Upper lobe of left lung (tissue), 6 donors: ENCODE data around the gene ATPAF1. TPM values are rescaled to one million over a fixed set of nuclear protein-coding genes. Genes with fewer than 3 reads are reported as not detected.

Experiments
- ATAC-seq, 2 donors: fragments of 200-7000 bp; cut with Tn5 transposase; one replicate each; pipeline ENCODE4 v1.9.1; 2022; ENCODE audit warnings: mild to moderate bottlenecking in 2 of 2, moderate library complexity in 2 of 2; ENCODE audit not compliant: low FRiP score in 2 of 2
- DNase-seq, 2 donors: peaks; one replicate each; pipeline ENCODE4 v3.0.0-alpha.2; 2019 to 2020
- H3K27ac ChIP-seq, 4 donors: fragments of 200-600 bp; sonication (generic); one replicate each; pipeline ENCODE4 v1.5.1; 2016 to 2019
- H3K27me3 ChIP-seq, 4 donors: fragments of 200-600 bp; sonication (generic); one replicate each; pipeline ENCODE4 v1.5.1; 2017 to 2019
- H3K36me3 ChIP-seq, 4 donors: fragments of 200-600 bp; sonication (generic); one replicate each; pipeline ENCODE4 v1.5.1; 2016 to 2019
- H3K4me1 ChIP-seq, 4 donors: fragments of 200-600 bp; sonication (generic); one replicate each; pipeline ENCODE4 v1.5.1; 2018 to 2019
- H3K4me3 ChIP-seq, 4 donors: fragments of 200-600 bp; sonication (generic); one replicate each; pipeline ENCODE4 v1.5.1; 2017 to 2019; ENCODE audit warnings: mild to moderate bottlenecking in 2 of 4, moderate library complexity in 1 of 4
- H3K9me3 ChIP-seq, 4 donors: fragments of 200-600 bp; sonication (generic); one replicate each; pipeline ENCODE4 v1.5.1; 2018 to 2019
- CTCF ChIP-seq, 6 experiments: fragments of 450-650 bp in 4 of 6; fragments of 200-600 bp in 2 of 6; sonication (generic) in 2 of 6; IDR thresholded peaks; one replicate each; pipeline ENCODE4 v1.5.1; 2016 to 2019; ENCODE audit warnings: antibody characterized with exemption in 6 of 6
- EP300 ChIP-seq, 4 donors: sonication (generic); formaldehyde crosslinking; IDR thresholded peaks; one replicate each; pipeline ENCODE4 v1.5.1; 2017; ENCODE audit warnings: antibody characterized with exemption in 4 of 4, control low read depth in 2 of 4
- POLR2A ChIP-seq, 4 donors: fragments of 450-650 bp; IDR thresholded peaks; one replicate each; pipeline ENCODE4 v1.5.1; 2016 to 2017; ENCODE audit warnings: antibody characterized with exemption in 4 of 4, mild to moderate bottlenecking in 2 of 4
- POLR2AphosphoS5 ChIP-seq, 2 donors: sonication (generic); formaldehyde crosslinking; IDR thresholded peaks; one replicate each; pipeline ENCODE4 v1.5.1; 2017; ENCODE audit warnings: antibody characterized with exemption in 2 of 2
- WGBS, 2 donors: methylation state at CpG; one replicate each; pipeline ENCODE4 v1.1.5; 2017 to 2018; 5-methylcytosine and 5-hydroxymethylcytosine counted together
- total RNA-seq, 6 donors: library from RNA; depleted of rRNA in 4 of 6; stranded (reverse); fragments of >200 nt in 4 of 6; gene quantifications; one replicate each; pipeline versions ENCODE4 v1.1.0 to v1.2.1, GENCODE V29; 2016 to 2021
- donor health status: DM: no; HTN: no; CAD: no; lungs with moderate emphysema.
- donor health status: DM: no; HTN: yes; CAD: no; lungs with severe emphysema.

The ATPAF1 gene
- total RNA-seq, 6 donors from 2014 or later: 26.2 to 39.6 (median 34.3) TPM

GRCh38 chr1:46642115-46642680 is 26.0 kb downstream of the ATPAF1 start:
- Histone ChIP-seq H3K9me3 (no peaks in the 10 kb centered on the region), H3K4me1 (peaks cover 0 to 8% (median 0%) of the 10 kb centered on the region in 4 donors), H3K27me3 (no peaks in the 10 kb centered on the region), H3K4me3 (no peak overlapping the region), H3K36me3 (peaks cover 0 to 26% (median 3%) of the 10 kb centered on the region in 4 donors), H3K27ac (no peak overlapping the region)
- no peak for DNase-seq
- TF ChIP-seq POLR2A (IDR thresholded peaks at IDR 0.05): no peak
- TF ChIP-seq EP300 (IDR thresholded peaks at IDR 0.05): no peak
- TF ChIP-seq CTCF (IDR thresholded peaks at IDR 0.05): no peak
- ATAC-seq: no peak

GRCh38 chr1:46639547-46639946 is 28.6 kb downstream of the ATPAF1 start:
- DNase-seq: no peak
- no peaks in the 10 kb centered on the region for H3K9me3 ChIP-seq
- TF ChIP-seq POLR2AphosphoS5 (IDR thresholded peaks at IDR 0.05): no peak
- no peak for TF ChIP-seq CTCF (IDR thresholded peaks at IDR 0.05)
- no peak for TF ChIP-seq EP300 (IDR thresholded peaks at IDR 0.05)
- TF ChIP-seq POLR2A (IDR thresholded peaks at IDR 0.05): no peak
- H3K36me3 ChIP-seq: peaks cover 0 to 47% (median 11%) of the 10 kb centered on the region in 4 donors
- no peak for ATAC-seq
- 87 to 91% methylated on average over 1 of the region's 1 CpG for WGBS, 2 donors
- no peak overlapping the region for H3K4me3 ChIP-seq
- no peak overlapping the region for H3K27ac ChIP-seq
- peaks cover 0 to 8% (median 0%) of the 10 kb centered on the region in 4 donors for H3K4me1 ChIP-seq
- H3K27me3 ChIP-seq: no peaks in the 10 kb centered on the region

- H3K9me3 ChIP-seq: no peaks in the 10 kb centered on the region
- ATAC-seq (no peak), DNase-seq (no peak)
- H3K4me3 ChIP-seq: no peak overlapping the region
- no peaks in the 10 kb centered on the region for H3K27me3 ChIP-seq
- peaks cover 0 to 53% (median 14%) of the 10 kb centered on the region in 4 donors for H3K36me3 ChIP-seq
- H3K4me1 ChIP-seq: peaks cover 0 to 8% (median 0%) of the 10 kb centered on the region in 4 donors
- H3K27ac ChIP-seq: no peak overlapping the region
- TF ChIP-seq CTCF (IDR thresholded peaks at IDR 0.05) (no peak), EP300 (IDR thresholded peaks at IDR 0.05) (no peak), POLR2A (IDR thresholded peaks at IDR 0.05) (no peak), POLR2AphosphoS5 (IDR thresholded peaks at IDR 0.05) (no peak)
Measured at GRCh38 chr1:46638921-46639320, 29.2 kb downstream of the ATPAF1 start.

GRCh38 chr1:46637444-46638083 is 30.6 kb downstream of the ATPAF1 start:
- no peaks in the 10 kb centered on the region for H3K4me1 ChIP-seq
- peak overlapping the region in 1 of 4 donors; percentile 0 for H3K27ac ChIP-seq
- WGBS, 2 donors: 45 to 47% methylated on average over 2 of the region's 2 CpGs
- H3K36me3 ChIP-seq: peaks cover 0 to 56% (median 20%) of the 10 kb centered on the region in 4 donors
- no peaks in the 10 kb centered on the region for H3K9me3 ChIP-seq
- no peaks in the 10 kb centered on the region for H3K27me3 ChIP-seq
- H3K4me3 ChIP-seq: no peak overlapping the region
- ATAC-seq (no peak), DNase-seq (no peak)
- TF ChIP-seq POLR2AphosphoS5 (IDR thresholded peaks at IDR 0.05) (no peak), POLR2A (IDR thresholded peaks at IDR 0.05) (no peak), EP300 (IDR thresholded peaks at IDR 0.05) (no peak), CTCF (IDR thresholded peaks at IDR 0.05) (no peak)

GRCh38 chr1:46635205-46635604 is 33.0 kb downstream of the ATPAF1 start:
- TF ChIP-seq CTCF (IDR thresholded peaks at IDR 0.05): no peak
- TF ChIP-seq POLR2AphosphoS5 (IDR thresholded peaks at IDR 0.05): no peak
- TF ChIP-seq POLR2A (IDR thresholded peaks at IDR 0.05): no peak
- no peak for TF ChIP-seq EP300 (IDR thresholded peaks at IDR 0.05)
- Histone ChIP-seq H3K9me3 (no peaks in the 10 kb centered on the region), H3K27ac (no peak overlapping the region), H3K4me1 (no peaks in the 10 kb centered on the region), H3K4me3 (no peak overlapping the region), H3K27me3 (no peaks in the 10 kb centered on the region), H3K36me3 (peaks cover 0 to 61% (median 39%) of the 10 kb centered on the region in 4 donors)
- no peak for ATAC-seq
- no peak for DNase-seq
- 92 to 100% methylated on average over 2 of the region's 2 CpGs for WGBS, 2 donors
